A673 (cell line): ENCODE measurements around the gene CYSRT1.

Experiments
- EZH2 ChIP-seq: fragments of 200-600 bp; sonication (generic); IDR thresholded peaks from 2 replicates; pipeline ENCODE4 v1.6.1; 2017; ENCODE audit warnings: borderline replicate concordance, low read depth, mild to moderate bottlenecking, mixed read lengths, antibody characterized with exemption, low read length; ENCODE audit not compliant: poor library complexity, severe bottlenecking
- TF ChIP-seq, protein P1 (sequence below): fragments of 300-800, 200-600 bp; sonication (generic); conservative IDR thresholded peaks from 2 replicates; pipeline ENCODE4 v1.5.1; 2017; ENCODE audit warnings: low read depth, mild to moderate bottlenecking, antibody characterized with exemption, low read length, moderate library complexity, mixed read lengths

DNA sequence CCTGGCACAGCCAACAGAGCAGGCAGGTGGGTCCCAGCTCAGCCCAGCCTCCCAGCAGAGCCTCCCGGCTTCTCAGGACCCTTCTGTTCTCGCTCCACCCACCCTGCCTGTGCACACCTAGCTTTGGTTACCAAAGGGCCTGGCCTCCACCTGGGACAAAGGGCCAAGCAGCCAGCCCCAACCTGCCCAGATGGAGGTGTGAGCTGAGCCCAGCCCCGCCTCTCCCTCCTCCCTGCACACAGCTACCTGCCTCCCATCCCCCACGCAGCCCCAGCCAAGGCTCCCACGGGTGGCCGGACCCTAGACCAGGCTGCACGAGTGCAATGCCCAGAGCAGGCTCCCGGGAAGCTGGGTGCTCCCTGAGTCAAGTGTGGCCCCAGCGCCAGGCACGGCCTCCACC is 30.1 kb upstream of the CYSRT1 start:
- TF ChIP-seq, protein P1, sequence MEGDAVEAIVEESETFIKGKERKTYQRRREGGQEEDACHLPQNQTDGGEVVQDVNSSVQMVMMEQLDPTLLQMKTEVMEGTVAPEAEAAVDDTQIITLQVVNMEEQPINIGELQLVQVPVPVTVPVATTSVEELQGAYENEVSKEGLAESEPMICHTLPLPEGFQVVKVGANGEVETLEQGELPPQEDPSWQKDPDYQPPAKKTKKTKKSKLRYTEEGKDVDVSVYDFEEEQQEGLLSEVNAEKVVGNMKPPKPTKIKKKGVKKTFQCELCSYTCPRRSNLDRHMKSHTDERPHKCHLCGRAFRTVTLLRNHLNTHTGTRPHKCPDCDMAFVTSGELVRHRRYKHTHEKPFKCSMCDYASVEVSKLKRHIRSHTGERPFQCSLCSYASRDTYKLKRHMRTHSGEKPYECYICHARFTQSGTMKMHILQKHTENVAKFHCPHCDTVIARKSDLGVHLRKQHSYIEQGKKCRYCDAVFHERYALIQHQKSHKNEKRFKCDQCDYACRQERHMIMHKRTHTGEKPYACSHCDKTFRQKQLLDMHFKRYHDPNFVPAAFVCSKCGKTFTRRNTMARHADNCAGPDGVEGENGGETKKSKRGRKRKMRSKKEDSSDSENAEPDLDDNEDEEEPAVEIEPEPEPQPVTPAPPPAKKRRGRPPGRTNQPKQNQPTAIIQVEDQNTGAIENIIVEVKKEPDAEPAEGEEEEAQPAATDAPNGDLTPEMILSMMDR, result no peak
- TF ChIP-seq EZH2, result no peak
